Tibial artery (tissue), 4 donors: Measurements from ENCODE around the gene ATP6V1B1.
A peak's percentile ranks its signal among the peaks of the same experiment; 100 is the strongest.
"Not testable (repeated sequence)": the region's sequence is repeated elsewhere in the genome, so short reads cannot be mapped to it uniquely, and the experiment has no call there.

Experiments used
- DNase-seq, 2 donors: peaks; one replicate each; pipeline ENCODE4 v3.0.0-alpha.2; 2019
- H3K27ac ChIP-seq, 2 donors: fragments of 200-600 bp; sonication (generic) in 1 of 2; 1 replicate in 1 of 2; 2 replicates in 1 of 2; pipeline ENCODE4 v1.5.1; 2018 to 2019; ENCODE audit warnings: mild to moderate bottlenecking in 1 of 2
- H3K27me3 ChIP-seq, 2 donors: fragments of 200-600 bp; sonication (generic) in 1 of 2; one replicate each; pipeline versions ENCODE4 v1.5.1 to v1.6.0; 2016 to 2019
- H3K36me3 ChIP-seq, 3 donors: fragments of 200-600 bp; sonication (generic) in 2 of 3; one replicate each; pipeline ENCODE4 v1.5.1; 2016 to 2019; ENCODE audit warnings: mild to moderate bottlenecking in 2 of 3
- H3K4me1 ChIP-seq, 4 donors: fragments of 200-600 bp; sonication (generic) in 2 of 4; 1 replicate in 3 of 4; 2 replicates in 1 of 4; pipeline ENCODE4 v1.5.1; 2016 to 2019
- H3K4me3 ChIP-seq, 2 donors: fragments of 200-600 bp; sonication (generic) in 1 of 2; 1 replicate in 1 of 2; 2 replicates in 1 of 2; pipeline ENCODE4 v1.5.1; 2018 to 2019; ENCODE audit warnings: mild to moderate bottlenecking in 2 of 2
- H3K9me3 ChIP-seq, 3 donors: fragments of 200-600 bp; sonication (generic) in 1 of 3; one replicate each; pipeline ENCODE4 v1.5.1; 2016 to 2019
- intact Hi-C: fragments of 100-400 bp; cut with DNase I; formaldehyde crosslinking; loops from one replicate; pipeline ENCODE4 v1.15.0; 2023; ENCODE audit warnings: low total_unique reads
- TF ChIP-seq, protein P1 (sequence below), 2 experiments: fragments of 200-600 bp in 1 of 2; fragments of 450-650 bp in 1 of 2; IDR thresholded peaks; one replicate each; pipeline ENCODE4 v1.5.1; 2017 to 2019; ENCODE audit warnings: antibody characterized with exemption in 2 of 2, mild to moderate bottlenecking in 1 of 2, moderate library complexity in 1 of 2

The ATP6V1B1 gene

DNA sequence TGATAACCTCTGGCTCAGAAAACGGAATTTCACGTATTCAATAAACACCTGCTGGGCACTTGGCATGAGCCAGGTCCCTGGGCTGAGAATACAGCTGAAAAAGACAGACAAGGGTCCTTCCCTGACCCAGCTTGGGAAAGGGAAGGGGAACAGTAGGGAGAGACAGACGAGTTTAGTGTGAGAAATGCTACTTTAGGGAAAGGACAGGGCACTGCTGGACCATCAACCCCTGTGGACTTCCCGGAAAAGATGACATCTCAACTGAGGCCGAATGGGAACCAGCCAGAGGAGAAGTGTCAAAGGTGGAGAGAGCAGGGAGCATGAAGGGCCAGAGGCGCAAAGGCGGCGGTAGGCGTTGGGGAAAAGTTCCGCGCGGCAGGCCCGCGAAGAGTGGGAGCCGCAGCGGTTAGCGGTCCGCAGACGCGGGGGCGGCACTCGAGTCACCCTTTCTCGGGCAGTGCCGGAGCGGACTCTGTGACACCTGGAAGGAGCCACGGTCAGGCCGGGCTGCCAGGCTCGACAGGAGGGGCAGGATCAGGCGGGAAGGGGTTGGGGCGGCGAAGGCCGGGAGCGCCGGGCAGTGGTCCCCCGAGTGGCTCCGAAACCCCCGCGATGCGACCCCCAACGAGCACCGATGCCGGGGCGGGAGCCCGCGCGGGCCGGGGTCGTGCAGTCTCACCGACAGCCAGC is 58.5 kb downstream of the ATP6V1B1 start:
- no peaks in the 10 kb centered on the region for H3K27me3 ChIP-seq
- peak overlapping the region; percentile 96 to 98 for H3K4me3 ChIP-seq
- intact Hi-C loops = no loop called here
- H3K9me3 ChIP-seq = no peaks in the 10 kb centered on the region
- DNase-seq = no peak
- H3K27ac ChIP-seq = peak overlapping the region; percentile 92 to 93
- TF ChIP-seq, protein P1, sequence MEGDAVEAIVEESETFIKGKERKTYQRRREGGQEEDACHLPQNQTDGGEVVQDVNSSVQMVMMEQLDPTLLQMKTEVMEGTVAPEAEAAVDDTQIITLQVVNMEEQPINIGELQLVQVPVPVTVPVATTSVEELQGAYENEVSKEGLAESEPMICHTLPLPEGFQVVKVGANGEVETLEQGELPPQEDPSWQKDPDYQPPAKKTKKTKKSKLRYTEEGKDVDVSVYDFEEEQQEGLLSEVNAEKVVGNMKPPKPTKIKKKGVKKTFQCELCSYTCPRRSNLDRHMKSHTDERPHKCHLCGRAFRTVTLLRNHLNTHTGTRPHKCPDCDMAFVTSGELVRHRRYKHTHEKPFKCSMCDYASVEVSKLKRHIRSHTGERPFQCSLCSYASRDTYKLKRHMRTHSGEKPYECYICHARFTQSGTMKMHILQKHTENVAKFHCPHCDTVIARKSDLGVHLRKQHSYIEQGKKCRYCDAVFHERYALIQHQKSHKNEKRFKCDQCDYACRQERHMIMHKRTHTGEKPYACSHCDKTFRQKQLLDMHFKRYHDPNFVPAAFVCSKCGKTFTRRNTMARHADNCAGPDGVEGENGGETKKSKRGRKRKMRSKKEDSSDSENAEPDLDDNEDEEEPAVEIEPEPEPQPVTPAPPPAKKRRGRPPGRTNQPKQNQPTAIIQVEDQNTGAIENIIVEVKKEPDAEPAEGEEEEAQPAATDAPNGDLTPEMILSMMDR (IDR thresholded peaks at IDR 0.05) = no peak
- H3K4me1 ChIP-seq = peaks cover 0 to 42% (median 26%) of the 10 kb centered on the region in 4 donors
- peaks cover 5 to 31% (median 27%) of the 10 kb centered on the region in 3 donors for H3K36me3 ChIP-seq

GRCh38 chr2:70994699-70995425 is 59.2 kb downstream of the ATP6V1B1 start, which contains the start of gene TEX261:
Gene TEX261, minus strand, starts transcription at chr2:70994873. Its CDS starts 116 bp downstream, at chr2:70994757.
- TF ChIP-seq, protein P1 (IDR thresholded peaks at IDR 0.05) = peak; percentile 61 to 69
- no peaks in the 10 kb centered on the region for H3K27me3 ChIP-seq
- no peaks in the 10 kb centered on the region for H3K9me3 ChIP-seq
- peak within 1 kb of the TSS; percentile 96 to 98 for H3K4me3 ChIP-seq
- DNase-seq = peak; percentile 82 to 95
- H3K4me1 ChIP-seq = peaks cover 0 to 42% (median 26%) of the 10 kb centered on the region in 4 donors
- intact Hi-C loops = no loop called here
- peaks cover 0 to 24% (median 20%) of the 10 kb centered on the region in 3 donors for H3K36me3 ChIP-seq
- peak within 1 kb of the TSS; percentile 92 to 93 for H3K27ac ChIP-seq

DNA sequence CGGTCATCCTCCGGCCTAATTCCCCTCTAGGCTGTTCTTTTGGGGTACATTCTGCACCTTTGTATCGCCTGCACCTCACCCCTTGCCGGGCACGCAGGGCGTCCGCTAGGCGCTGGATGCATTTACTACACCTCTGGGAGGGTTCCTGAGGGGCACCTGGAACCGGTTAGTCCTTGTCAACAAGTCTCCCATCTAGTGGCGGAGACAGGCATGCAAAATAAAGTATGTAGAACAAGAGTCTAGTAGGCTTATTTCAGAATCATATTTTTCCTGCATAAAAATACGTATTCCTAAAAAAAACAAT is 59.7 kb downstream of the ATP6V1B1 start:
- intact Hi-C loops = no loop called here
- H3K4me1 ChIP-seq = peaks cover 0 to 42% (median 26%) of the 10 kb centered on the region in 4 donors
- no peaks in the 10 kb centered on the region for H3K9me3 ChIP-seq
- TF ChIP-seq, protein P1 (IDR thresholded peaks at IDR 0.05) = peak in 1 of 2 experiments; percentile 20
- H3K27me3 ChIP-seq = no peaks in the 10 kb centered on the region
- peaks cover 0 to 19% (median 15%) of the 10 kb centered on the region in 3 donors for H3K36me3 ChIP-seq
- H3K4me3 ChIP-seq = peak overlapping the region; percentile 96 to 98
- H3K27ac ChIP-seq = peak overlapping the region; percentile 72 to 93
- peak in 1 of 2 donors; percentile 63 for DNase-seq

- DNase-seq, H3K9me3 ChIP-seq, H3K36me3 ChIP-seq, H3K4me3 ChIP-seq, intact Hi-C loops, H3K27ac ChIP-seq, H3K27me3 ChIP-seq: not testable (repeated sequence)
- H3K4me1 ChIP-seq = peaks cover 0 to 22% (median 17%) of the 10 kb centered on the region in 4 donors
These were observed 63.2 kb downstream of the ATP6V1B1 start for GRCh38 chr2:70998885-70999284.

GRCh38 chr2:70999362-70999761 is 63.7 kb downstream of the ATP6V1B1 start:
- no peak overlapping the region for H3K4me3 ChIP-seq
- no peaks in the 10 kb centered on the region for H3K36me3 ChIP-seq
- H3K4me1 ChIP-seq = peaks cover 0 to 20% (median 14%) of the 10 kb centered on the region in 4 donors
- intact Hi-C loops = no loop called here
- H3K27ac ChIP-seq = no peak overlapping the region
- DNase-seq = peak in 1 of 2 donors; percentile 15
- H3K9me3 ChIP-seq = no peaks in the 10 kb centered on the region
- TF ChIP-seq, protein P1 (IDR thresholded peaks at IDR 0.05) = no peak
- H3K27me3 ChIP-seq = peaks cover 0 to 8% of the 10 kb centered on the region in 2 donors

- not testable (repeated sequence) for H3K27ac ChIP-seq, H3K36me3 ChIP-seq, H3K9me3 ChIP-seq, H3K4me3 ChIP-seq
- intact Hi-C loops = loop anchor here (5.0 kb wide), 1 partner anchor 38 kb away; no protein-coding TSS in a partner anchor
- DNase-seq = peak in 1 of 2 donors; percentile 49
- peaks cover 0 to 12% of the 10 kb centered on the region in 2 donors for H3K27me3 ChIP-seq
- peaks cover 0 to 20% (median 14%) of the 10 kb centered on the region in 4 donors for H3K4me1 ChIP-seq
These were observed 64.2 kb downstream of the ATP6V1B1 start for GRCh38 chr2:70999931-71000330.
